H1 (cell line): ENCODE measurements around the gene SLC1A4. TPM values are rescaled to one million over a fixed set of nuclear protein-coding genes. Genes with fewer than 3 reads are reported as not detected.

ENCODE experiments used
- GABPA ChIP-seq: IDR thresholded peaks from 2 replicates; pipeline ENCODE4 v1.6.1; 2011; ENCODE audit warnings: mild to moderate bottlenecking, low read length, moderate library complexity, borderline replicate concordance; ENCODE audit not compliant: insufficient read depth
- HDAC6 ChIP-seq: IDR thresholded peaks from one replicate; pipeline ENCODE4 v1.7.1; 2012; ENCODE audit warnings: low read depth, mild to moderate bottlenecking, inconsistent platforms, low read length, moderate library complexity
- POLR2A ChIP-seq, 2 experiments: IDR thresholded peaks; 1 replicate in 1 of 2; 2 replicates in 1 of 2; pipeline ENCODE4 v1.6.1; 2011; ENCODE audit warnings: low read depth in 2 of 2, low read length in 2 of 2, mild to moderate bottlenecking in 2 of 2; ENCODE audit errors: control extremely low read depth in 1 of 2
- POU5F1 ChIP-seq: IDR thresholded peaks from 2 replicates; pipeline ENCODE4 v1.6.1; 2011; ENCODE audit warnings: low read depth, mild to moderate bottlenecking, low read length, moderate library complexity
- SIRT6 ChIP-seq: IDR thresholded peaks from one replicate; pipeline ENCODE4 v1.7.1; 2012; ENCODE audit warnings: low read length, inconsistent platforms
- polyA plus RNA-seq, 7 experiments: library from polyadenylated mRNA; depleted of rRNA in 3 of 7; stranded (reverse) in 5 of 7; unstranded in 2 of 7; fragments of >200 nt in 5 of 7; fragments of 200-250 nt in 2 of 7; gene quantifications; 1 replicate in 5 of 7; 2 replicates in 1 of 7; 4 replicates in 1 of 7; pipeline versions ENCODE4 v1.2.1 to v1.2.3, GENCODE V29; 2011 to 2013; ENCODE audit warnings: missing spikeins in 2 of 7, mixed read lengths in 2 of 7
- total RNA-seq: library from RNA; stranded (reverse); fragmentation: NEBNext Ultra II Directional; extraction: Animal tissue kit (Norgen Biotek cat#: 25700); gene quantifications from 2 replicates; pipeline ENCODE4 v1.2.1, GENCODE V29; 2021
- TF ChIP-seq, protein P1 (sequence below): fragments of 300-600 bp; sonication (generic); IDR thresholded peaks from 2 replicates; pipeline ENCODE4 v1.7.1; 2012; ENCODE audit warnings: low read length, moderate library complexity, mild to moderate bottlenecking, inconsistent platforms; ENCODE audit not compliant: insufficient replicate concordance
- TF ChIP-seq, protein P2 (sequence below): IDR thresholded peaks from 2 replicates; pipeline ENCODE4 v1.6.1; 2012; ENCODE audit warnings: inconsistent platforms
- TF ChIP-seq, protein P3 (sequence below): IDR thresholded peaks from 2 replicates; pipeline ENCODE4 v1.6.1; 2012; ENCODE audit warnings: low read length, inconsistent platforms

Gene SLC1A4
- total and polyA plus RNA-seq, 2 of the 8 experiments (the other 6 are each of a cell fraction or from before 2014, with no cell fraction given) = 0.44 to 0.86 TPM

- TF ChIP-seq, protein P1, sequence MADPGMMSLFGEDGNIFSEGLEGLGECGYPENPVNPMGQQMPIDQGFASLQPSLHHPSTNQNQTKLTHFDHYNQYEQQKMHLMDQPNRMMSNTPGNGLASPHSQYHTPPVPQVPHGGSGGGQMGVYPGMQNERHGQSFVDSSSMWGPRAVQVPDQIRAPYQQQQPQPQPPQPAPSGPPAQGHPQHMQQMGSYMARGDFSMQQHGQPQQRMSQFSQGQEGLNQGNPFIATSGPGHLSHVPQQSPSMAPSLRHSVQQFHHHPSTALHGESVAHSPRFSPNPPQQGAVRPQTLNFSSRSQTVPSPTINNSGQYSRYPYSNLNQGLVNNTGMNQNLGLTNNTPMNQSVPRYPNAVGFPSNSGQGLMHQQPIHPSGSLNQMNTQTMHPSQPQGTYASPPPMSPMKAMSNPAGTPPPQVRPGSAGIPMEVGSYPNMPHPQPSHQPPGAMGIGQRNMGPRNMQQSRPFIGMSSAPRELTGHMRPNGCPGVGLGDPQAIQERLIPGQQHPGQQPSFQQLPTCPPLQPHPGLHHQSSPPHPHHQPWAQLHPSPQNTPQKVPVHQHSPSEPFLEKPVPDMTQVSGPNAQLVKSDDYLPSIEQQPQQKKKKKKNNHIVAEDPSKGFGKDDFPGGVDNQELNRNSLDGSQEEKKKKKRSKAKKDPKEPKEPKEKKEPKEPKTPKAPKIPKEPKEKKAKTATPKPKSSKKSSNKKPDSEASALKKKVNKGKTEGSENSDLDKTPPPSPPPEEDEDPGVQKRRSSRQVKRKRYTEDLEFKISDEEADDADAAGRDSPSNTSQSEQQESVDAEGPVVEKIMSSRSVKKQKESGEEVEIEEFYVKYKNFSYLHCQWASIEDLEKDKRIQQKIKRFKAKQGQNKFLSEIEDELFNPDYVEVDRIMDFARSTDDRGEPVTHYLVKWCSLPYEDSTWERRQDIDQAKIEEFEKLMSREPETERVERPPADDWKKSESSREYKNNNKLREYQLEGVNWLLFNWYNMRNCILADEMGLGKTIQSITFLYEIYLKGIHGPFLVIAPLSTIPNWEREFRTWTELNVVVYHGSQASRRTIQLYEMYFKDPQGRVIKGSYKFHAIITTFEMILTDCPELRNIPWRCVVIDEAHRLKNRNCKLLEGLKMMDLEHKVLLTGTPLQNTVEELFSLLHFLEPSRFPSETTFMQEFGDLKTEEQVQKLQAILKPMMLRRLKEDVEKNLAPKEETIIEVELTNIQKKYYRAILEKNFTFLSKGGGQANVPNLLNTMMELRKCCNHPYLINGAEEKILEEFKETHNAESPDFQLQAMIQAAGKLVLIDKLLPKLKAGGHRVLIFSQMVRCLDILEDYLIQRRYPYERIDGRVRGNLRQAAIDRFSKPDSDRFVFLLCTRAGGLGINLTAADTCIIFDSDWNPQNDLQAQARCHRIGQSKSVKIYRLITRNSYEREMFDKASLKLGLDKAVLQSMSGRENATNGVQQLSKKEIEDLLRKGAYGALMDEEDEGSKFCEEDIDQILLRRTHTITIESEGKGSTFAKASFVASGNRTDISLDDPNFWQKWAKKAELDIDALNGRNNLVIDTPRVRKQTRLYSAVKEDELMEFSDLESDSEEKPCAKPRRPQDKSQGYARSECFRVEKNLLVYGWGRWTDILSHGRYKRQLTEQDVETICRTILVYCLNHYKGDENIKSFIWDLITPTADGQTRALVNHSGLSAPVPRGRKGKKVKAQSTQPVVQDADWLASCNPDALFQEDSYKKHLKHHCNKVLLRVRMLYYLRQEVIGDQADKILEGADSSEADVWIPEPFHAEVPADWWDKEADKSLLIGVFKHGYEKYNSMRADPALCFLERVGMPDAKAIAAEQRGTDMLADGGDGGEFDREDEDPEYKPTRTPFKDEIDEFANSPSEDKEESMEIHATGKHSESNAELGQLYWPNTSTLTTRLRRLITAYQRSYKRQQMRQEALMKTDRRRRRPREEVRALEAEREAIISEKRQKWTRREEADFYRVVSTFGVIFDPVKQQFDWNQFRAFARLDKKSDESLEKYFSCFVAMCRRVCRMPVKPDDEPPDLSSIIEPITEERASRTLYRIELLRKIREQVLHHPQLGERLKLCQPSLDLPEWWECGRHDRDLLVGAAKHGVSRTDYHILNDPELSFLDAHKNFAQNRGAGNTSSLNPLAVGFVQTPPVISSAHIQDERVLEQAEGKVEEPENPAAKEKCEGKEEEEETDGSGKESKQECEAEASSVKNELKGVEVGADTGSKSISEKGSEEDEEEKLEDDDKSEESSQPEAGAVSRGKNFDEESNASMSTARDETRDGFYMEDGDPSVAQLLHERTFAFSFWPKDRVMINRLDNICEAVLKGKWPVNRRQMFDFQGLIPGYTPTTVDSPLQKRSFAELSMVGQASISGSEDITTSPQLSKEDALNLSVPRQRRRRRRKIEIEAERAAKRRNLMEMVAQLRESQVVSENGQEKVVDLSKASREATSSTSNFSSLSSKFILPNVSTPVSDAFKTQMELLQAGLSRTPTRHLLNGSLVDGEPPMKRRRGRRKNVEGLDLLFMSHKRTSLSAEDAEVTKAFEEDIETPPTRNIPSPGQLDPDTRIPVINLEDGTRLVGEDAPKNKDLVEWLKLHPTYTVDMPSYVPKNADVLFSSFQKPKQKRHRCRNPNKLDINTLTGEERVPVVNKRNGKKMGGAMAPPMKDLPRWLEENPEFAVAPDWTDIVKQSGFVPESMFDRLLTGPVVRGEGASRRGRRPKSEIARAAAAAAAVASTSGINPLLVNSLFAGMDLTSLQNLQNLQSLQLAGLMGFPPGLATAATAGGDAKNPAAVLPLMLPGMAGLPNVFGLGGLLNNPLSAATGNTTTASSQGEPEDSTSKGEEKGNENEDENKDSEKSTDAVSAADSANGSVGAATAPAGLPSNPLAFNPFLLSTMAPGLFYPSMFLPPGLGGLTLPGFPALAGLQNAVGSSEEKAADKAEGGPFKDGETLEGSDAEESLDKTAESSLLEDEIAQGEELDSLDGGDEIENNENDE = no peak
- TF ChIP-seq POU5F1 (no peak), GABPA (no peak), POLR2A (IDR thresholded peaks at IDR 0.05; ENCODE audit: control extremely low read depth in 1 of 2, low read depth in 2 of 2, low read length in 2 of 2) (no peak), HDAC6 (no peak), SIRT6 (no peak)
- TF ChIP-seq, protein P2, sequence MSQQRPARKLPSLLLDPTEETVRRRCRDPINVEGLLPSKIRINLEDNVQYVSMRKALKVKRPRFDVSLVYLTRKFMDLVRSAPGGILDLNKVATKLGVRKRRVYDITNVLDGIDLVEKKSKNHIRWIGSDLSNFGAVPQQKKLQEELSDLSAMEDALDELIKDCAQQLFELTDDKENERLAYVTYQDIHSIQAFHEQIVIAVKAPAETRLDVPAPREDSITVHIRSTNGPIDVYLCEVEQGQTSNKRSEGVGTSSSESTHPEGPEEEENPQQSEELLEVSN = no peak
- TF ChIP-seq, protein P3, sequence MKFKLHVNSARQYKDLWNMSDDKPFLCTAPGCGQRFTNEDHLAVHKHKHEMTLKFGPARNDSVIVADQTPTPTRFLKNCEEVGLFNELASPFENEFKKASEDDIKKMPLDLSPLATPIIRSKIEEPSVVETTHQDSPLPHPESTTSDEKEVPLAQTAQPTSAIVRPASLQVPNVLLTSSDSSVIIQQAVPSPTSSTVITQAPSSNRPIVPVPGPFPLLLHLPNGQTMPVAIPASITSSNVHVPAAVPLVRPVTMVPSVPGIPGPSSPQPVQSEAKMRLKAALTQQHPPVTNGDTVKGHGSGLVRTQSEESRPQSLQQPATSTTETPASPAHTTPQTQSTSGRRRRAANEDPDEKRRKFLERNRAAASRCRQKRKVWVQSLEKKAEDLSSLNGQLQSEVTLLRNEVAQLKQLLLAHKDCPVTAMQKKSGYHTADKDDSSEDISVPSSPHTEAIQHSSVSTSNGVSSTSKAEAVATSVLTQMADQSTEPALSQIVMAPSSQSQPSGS = no peak
Observed at GRCh38 chr2:65024149-65024829, 35.1 kb downstream of the SLC1A4 start (continued).
